ENCODE data around the gene MT1F.
"Not testable (repeated sequence)": the region's sequence is repeated elsewhere in the genome, so short reads cannot be mapped to it uniquely, and the experiment has no call there.

The MT1F gene

DNA sequence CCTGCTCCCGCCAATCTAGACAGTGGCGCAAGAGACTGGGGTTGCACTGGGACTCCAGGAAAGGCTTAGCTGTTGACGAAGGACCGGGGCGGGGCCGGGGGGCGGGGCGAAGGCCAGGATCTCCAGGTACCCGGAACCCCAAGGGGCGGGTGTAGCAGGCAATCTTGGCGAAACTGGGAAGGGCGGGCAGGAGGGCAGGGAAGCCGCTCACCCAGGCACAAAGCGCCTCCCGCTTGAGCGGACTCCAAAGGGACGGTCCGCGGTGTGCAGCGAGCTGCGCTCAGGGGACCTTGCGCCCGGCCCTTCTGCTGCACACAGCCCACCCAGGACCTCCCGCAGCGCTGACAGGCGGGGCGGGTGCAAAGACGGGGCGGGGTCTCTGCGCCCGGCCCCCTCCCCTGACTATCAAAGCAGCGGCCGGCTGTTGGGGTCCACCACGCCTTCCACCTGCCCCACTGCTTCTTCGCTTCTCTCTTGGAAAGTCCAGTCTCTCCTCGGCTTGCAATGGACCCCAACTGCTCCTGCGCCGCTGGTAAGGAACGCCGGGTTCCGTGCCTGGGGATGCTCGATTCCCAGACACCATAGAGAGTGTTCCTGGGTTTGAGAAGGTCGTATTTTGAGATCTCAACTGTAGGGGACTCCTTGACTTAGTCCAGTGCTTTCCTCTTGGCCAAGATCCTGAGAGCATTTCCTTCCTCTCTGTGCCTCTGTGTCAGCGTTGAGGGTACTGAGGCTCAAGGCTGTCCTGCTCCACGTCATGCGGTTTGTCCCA lies at the start of gene MT1F:
Gene MT1F, plus strand, starts transcription at position 405 of the 772 bp plus-strand sequence. Its CDS starts 100 bp downstream, at position 505.
- DNase-seq: no peak

- peak; percentile 96 for DNase-seq
These were observed 49.5 kb upstream of the MT1F start, which contains the start of gene MT2A for GRCh38 chr16:56608043-56608875. Gene MT2A (plus strand): TSS chr16:56608584. CDS start chr16:56608656, 72 bp downstream.

- no peak for DNase-seq
These were observed 48.8 kb upstream of the MT1F start for GRCh38 chr16:56608876-56609462.

- DNase-seq: peak; percentile 80
These were observed 48.3 kb upstream of the MT1F start for GRCh38 chr16:56609463-56609921.

DNA sequence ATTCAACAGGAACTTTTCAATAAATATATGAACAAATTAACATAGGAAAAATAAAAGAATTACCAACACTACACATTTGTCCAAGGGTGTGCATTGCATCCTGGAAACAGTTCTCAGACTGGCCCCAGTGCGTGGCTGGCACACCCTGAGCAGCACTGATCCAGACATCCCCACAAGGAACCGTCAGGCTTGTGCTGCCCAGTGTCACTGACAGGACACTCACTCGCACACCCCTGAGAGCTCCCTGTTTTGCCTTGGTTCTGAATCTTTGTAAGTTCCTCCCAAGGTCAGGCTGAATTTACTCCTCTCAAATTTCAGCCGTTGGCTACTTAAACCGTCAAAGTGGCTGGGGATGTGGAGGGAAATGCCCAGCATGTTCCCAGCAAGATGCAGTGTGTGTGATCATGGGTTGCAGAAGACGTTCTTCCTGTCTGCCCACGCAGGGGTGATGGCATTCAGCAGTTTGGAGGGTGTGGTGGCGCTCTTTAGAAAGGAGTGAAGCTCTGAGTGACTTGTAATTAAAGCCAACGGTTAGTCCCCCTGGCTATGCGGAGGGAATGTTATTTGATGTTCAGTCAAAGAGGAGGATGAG lies 47.6 kb upstream of the MT1F start:
- DNase-seq: peak; percentile 43

- DNase-seq: no peak
These were observed 47.1 kb upstream of the MT1F start for GRCh38 chr16:56610609-56611111.

DNA sequence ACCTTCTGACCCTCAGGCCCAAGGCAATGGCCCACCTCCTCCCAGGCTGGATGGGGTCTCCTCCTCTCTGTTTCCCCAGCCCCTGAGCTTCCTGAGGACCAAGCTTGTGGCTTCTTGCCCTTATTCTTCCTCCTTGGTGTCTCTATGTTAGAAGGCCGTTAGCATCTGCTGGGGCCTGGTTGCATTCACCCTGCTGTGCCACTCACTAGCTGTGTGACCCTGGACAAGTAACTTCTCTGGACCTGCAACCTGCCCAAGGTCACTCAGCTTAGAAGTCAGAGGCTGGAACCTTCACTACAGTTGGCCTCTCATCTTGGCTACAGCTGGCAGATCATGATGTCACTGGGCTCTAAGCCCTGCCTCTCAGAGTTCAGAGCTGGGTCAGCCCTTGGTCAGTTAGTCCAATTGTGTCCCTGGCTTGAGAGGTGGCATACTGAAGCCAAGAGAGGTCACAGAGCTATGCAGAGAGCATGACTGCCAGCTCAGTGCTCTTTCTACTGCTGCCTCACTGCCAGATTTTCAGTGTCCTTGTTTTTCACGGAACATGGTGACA lies 46.4 kb upstream of the MT1F start:
- no peak for DNase-seq

- no peak for DNase-seq
These were observed 44.1 kb upstream of the MT1F start for GRCh38 chr16:56613706-56614105.

GRCh38 chr16:56614549-56614991 lies 43.2 kb upstream of the MT1F start:
- peak; percentile 77 for DNase-seq

DNA sequence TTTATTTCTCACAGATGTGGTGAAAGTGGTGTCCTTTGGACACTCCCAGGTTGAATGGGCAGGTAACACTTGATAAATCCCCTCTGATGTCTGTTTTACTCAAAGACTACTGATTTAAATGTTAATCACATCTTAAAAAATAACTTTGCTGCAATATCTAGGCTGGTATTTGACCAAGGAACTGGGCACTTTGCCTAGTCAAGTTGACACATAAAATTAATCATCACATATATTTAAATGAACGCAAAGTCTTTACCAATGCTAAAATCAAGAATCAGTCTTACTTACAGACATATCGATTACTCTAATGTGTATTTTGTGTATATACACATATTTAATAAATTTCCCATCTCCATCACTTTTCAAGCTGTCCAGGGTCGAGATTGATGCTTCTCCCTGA lies 42.4 kb upstream of the MT1F start:
- DNase-seq: no peak

- DNase-seq: no peak
These were observed 41.0 kb upstream of the MT1F start for GRCh38 chr16:56616608-56617211.

DNA sequence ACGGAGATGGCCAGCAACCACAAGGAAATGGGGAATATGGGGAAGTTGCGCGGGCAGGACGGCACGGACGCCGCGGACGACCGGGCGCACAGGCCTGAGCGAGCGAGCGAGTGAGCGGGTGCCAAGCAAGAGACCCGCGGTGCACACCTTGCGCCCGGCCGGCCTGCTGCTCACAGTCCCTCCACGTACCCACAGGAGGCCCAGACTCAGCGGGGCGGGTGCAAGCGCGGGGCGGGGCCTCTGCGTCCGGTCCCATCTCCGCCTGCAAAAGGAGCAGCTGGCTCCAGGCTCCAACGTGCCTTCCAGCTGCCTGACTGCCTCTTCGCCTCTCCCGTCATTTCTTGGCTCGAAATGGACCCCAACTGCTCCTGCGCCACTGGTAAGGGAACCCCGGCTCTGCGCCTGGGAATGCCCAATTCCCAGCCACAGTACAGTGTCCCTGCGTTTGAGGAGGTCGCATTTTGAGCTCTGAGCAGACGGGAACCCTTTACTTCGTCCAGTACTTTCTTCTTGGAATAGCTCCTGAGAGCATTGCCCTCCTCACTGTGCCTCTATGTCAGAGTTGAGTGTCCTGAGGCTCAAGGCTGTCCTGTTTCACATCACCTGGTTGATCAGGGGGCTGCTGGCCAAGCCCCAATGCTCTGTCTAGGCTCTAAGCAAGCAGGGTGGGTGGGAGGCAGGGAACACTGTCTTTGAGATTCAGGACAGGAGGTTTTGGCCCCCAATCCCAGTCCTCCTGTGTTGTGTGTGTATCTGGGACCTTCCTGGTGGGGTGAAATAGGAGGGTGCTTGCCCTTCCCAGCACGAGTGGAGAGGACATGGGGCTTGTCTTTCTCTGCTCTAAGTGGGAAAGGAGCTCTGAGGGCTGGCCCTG lies 40.3 kb upstream of the MT1F start:
- DNase-seq: peak; percentile 59

DNA sequence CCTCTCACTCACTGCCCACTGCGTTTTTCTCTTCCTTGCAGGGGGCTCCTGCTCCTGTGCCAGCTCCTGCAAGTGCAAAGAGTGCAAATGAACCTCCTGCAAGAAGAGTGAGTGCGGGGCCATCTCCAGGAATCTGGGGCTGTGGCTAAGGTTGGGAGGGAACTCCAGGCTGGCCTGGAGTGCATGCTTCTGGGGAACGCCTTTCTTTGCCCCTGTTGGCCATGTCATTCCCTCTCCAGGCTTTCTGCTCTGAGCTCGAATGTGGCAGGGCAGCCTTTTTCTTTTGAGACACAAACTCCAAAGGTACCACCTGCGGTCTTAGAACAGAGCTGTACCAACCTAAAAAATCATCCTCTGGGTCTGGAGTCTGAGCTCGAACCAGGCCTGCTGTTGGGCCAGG lies 39.6 kb upstream of the MT1F start:
- DNase-seq: no peak

DNA sequence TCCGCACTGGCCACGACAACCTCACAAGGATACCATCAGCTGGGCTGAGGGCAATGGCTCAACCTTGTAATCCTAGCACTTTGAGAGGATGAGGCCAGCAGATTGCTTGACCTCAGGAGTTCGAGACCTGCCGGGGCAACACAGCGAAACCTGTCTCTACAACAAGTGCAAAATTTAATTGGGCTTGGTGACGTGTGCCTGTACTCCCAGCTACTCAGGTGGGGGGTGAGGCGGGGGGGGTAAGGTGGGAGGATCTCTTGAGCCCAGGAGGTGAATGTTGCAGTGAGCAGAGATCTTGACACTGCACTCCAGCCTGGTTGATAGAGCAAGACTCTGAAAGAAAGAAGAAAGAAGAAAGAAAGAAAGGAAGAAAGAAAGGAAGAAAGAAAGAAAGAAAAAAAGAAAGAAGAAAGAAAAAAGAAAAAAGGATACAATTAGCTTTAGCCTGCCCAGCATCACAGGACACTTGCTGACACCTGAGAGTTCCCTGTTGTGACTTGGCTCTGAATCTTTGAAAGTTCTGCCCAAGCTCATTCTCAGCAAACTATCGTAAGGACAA lies 37.3 kb upstream of the MT1F start:
- no peak for DNase-seq

GRCh38 chr16:56621665-56622445 lies 35.9 kb upstream of the MT1F start:
- not testable (repeated sequence) for DNase-seq

- not testable (repeated sequence) for DNase-seq
These were observed 34.6 kb upstream of the MT1F start for GRCh38 chr16:56623184-56623583.

DNA sequence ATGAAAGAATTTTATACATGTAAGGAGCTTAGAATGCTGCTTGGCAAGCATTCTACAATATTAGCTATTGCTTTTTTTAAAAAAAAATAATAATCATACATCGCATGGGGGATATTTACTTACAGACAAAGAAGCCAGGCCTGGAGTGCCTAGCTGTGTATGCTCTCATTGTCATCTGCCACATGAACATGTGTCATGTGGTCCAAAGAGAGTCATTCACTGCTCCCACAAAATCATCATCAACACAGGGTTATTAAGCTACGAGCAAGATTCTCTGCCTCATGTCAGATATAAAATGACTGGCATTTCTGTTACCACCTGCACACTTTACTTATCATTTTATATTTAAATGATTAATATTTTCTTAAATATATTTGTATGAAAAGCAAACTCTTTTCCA lies 34.1 kb upstream of the MT1F start:
- no peak for DNase-seq

- DNase-seq: peak; percentile 84
These were observed 32.4 kb upstream of the MT1F start, which contains the start of gene MT1E for GRCh38 chr16:56625140-56625942. Gene MT1E (plus strand): TSS chr16:56625781. CDS start chr16:56625852, 71 bp downstream.
